ENCODE results near the gene PHKB. TPM values are rescaled to one million over a fixed set of nuclear protein-coding genes. Genes with fewer than 3 reads are reported as not detected.

PHKB gene
- total and polyA plus RNA-seq, 2 experiments from 2014 or later: 31.3 to 52.0 TPM

DNA sequence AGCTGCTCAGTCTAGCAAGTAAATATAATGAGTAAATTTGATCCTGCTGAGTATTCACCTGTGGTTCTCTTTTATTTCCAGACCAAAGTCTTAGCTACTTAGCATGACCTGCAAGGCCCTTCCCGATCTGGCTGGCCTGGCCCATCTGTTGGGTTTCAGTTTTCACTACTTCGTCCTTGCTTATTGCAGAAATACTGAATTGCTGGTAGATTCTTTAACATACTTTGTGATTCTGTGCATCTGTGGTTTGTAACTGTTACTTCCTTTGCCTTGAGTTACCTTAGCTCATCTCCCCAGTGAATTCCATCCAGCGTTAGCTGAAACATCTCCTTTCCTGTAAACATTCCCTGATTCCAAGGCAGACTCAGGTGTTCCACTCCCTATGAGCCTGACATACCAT, 131.1 kb downstream of the PHKB start:
- Histone ChIP-seq H3K9me2 (ENCODE audit: insufficient read depth) (no peaks in the 10 kb centered on the region), H4K20me1 (ENCODE audit: insufficient read depth) (no peaks in the 10 kb centered on the region), H3K4me3 (no peak overlapping the region), H3K9ac (no peak overlapping the region), H3K27ac (no peak overlapping the region), H3K36me3 (ENCODE audit: low read depth) (peaks cover 9% of the 10 kb centered on the region; the same call in 1 of the 2 replicates), H3K27me3 (replicated peaks; ENCODE audit: insufficient read depth) (no peaks in the 10 kb centered on the region), H2AFZ (no peak overlapping the region), H3K4me2 (ENCODE audit: unreplicated experiment) (no peak overlapping the region), H3K4me1 (ENCODE audit: insufficient read depth) (no peaks in the 10 kb centered on the region), H3F3A (ENCODE audit: insufficient read depth) (no peaks in the 10 kb centered on the region), H3K9me3 (ENCODE audit: low read depth) (no peaks in the 10 kb centered on the region), H3K79me2 (ENCODE audit: insufficient read depth) (no peaks in the 10 kb centered on the region)
- no peak for TF ChIP-seq EZH2 (IDR thresholded peaks at IDR 0.05; ENCODE audit: insufficient read depth, poor library complexity, severe bottlenecking)
- TF ChIP-seq EZH2phosphoT487 (IDR thresholded peaks at IDR 0.05; ENCODE audit: insufficient read depth, low read depth): no peak
- no peak for DNase-seq
- in situ Hi-C loops (cut with MboI): no loop called here
- WGBS, 2 experiments (ENCODE audit: low coverage in 1 of 2, low lambda C conversion rate in 2 of 2, missing lambda C conversion rate in 2 of 2): 83 to 85% methylated on average over 3 of the region's 3 CpGs

DNA sequence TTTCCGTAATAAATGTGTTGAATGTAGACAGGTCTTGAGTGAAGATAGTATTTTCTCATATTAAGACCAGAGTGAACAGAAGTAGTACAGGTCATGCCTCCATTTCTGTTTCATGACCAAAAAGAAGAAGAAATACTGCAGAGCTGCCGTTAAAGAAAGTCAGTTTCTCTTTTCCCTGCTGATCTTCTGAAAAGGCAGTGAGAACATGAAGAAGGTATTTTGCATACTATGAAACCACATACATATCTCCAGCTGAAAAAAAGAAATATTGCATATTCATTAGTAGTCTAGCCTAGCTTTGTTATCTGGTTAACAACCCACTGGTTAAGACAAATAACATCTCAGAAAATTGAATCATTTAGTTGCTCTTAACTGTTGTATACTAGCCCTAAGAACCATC, 138.4 kb downstream of the PHKB start:
- WGBS, 2 experiments (ENCODE audit: low coverage in 1 of 2, low lambda C conversion rate in 2 of 2, missing lambda C conversion rate in 2 of 2): 98 to 100% methylated on average over 2 of the region's 2 CpGs
- Histone ChIP-seq H4K20me1 (ENCODE audit: insufficient read depth) (no peaks in the 10 kb centered on the region), H3K4me2 (ENCODE audit: unreplicated experiment) (no peak overlapping the region), H3K27me3 (replicated peaks; ENCODE audit: insufficient read depth) (no peaks in the 10 kb centered on the region), H3K9ac (no peak overlapping the region), H3K36me3 (ENCODE audit: low read depth) (peaks cover 2% of the 10 kb centered on the region; the same call in 1 of the 2 replicates), H3K79me2 (ENCODE audit: insufficient read depth) (no peaks in the 10 kb centered on the region), H3K27ac (no peak overlapping the region), H3K4me3 (no peak overlapping the region), H3F3A (ENCODE audit: insufficient read depth) (no peaks in the 10 kb centered on the region), H3K4me1 (ENCODE audit: insufficient read depth) (no peaks in the 10 kb centered on the region), H3K9me3 (ENCODE audit: low read depth) (no peaks in the 10 kb centered on the region), H3K9me2 (ENCODE audit: insufficient read depth) (no peaks in the 10 kb centered on the region), H2AFZ (no peak overlapping the region)
- in situ Hi-C loops (cut with MboI): no loop called here
- no peak for DNase-seq
- TF ChIP-seq EZH2 (IDR thresholded peaks at IDR 0.05; ENCODE audit: insufficient read depth, poor library complexity, severe bottlenecking): no peak
- no peak for TF ChIP-seq EZH2phosphoT487 (IDR thresholded peaks at IDR 0.05; ENCODE audit: insufficient read depth, low read depth)

DNA sequence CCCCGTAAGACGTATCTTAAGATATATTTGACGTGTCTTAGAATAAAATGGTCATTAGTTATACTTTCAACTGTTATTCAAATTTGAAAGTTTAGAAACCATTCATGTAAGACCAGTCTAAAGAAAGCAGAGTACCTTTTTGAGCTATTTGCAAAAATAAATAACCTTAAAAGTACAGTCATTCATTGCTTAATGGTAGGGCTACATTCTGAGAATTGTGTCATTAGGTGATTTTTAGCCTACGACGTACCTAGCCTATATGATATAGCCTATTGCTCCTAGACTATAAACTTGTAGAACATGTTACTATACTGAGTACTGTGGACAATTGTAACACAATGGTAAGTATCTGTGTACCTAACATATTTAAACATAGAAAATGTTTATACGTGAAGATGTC, 139.2 kb downstream of the PHKB start:
- no peaks in the 10 kb centered on the region for H4K20me1 ChIP-seq (ENCODE audit: insufficient read depth)
- H3K27ac ChIP-seq: no peak overlapping the region
- H3K9me2 ChIP-seq (ENCODE audit: insufficient read depth): no peaks in the 10 kb centered on the region
- no peak overlapping the region for H3K9ac ChIP-seq
- TF ChIP-seq EZH2 (IDR thresholded peaks at IDR 0.05; ENCODE audit: insufficient read depth, poor library complexity, severe bottlenecking): no peak
- no peak for TF ChIP-seq EZH2phosphoT487 (IDR thresholded peaks at IDR 0.05; ENCODE audit: insufficient read depth, low read depth)
- no peak overlapping the region for H2AFZ ChIP-seq
- H3K27me3 ChIP-seq (replicated peaks; ENCODE audit: insufficient read depth): no peaks in the 10 kb centered on the region
- in situ Hi-C loops (cut with MboI): no loop called here
- no peaks in the 10 kb centered on the region for H3F3A ChIP-seq (ENCODE audit: insufficient read depth)
- no peaks in the 10 kb centered on the region for H3K4me1 ChIP-seq (ENCODE audit: insufficient read depth)
- no peak overlapping the region for H3K4me3 ChIP-seq
- H3K4me2 ChIP-seq (ENCODE audit: unreplicated experiment): no peak overlapping the region
- 98 to 99% methylated on average over 6 of the region's 6 CpGs for WGBS, 2 experiments (ENCODE audit: low coverage in 1 of 2, low lambda C conversion rate in 2 of 2, missing lambda C conversion rate in 2 of 2)
- no peaks in the 10 kb centered on the region for H3K79me2 ChIP-seq (ENCODE audit: insufficient read depth)
- no peaks in the 10 kb centered on the region for H3K9me3 ChIP-seq (ENCODE audit: low read depth)
- DNase-seq: no peak
- peaks cover 2% of the 10 kb centered on the region; the same call in 1 of the 2 replicates for H3K36me3 ChIP-seq (ENCODE audit: low read depth)

DNA sequence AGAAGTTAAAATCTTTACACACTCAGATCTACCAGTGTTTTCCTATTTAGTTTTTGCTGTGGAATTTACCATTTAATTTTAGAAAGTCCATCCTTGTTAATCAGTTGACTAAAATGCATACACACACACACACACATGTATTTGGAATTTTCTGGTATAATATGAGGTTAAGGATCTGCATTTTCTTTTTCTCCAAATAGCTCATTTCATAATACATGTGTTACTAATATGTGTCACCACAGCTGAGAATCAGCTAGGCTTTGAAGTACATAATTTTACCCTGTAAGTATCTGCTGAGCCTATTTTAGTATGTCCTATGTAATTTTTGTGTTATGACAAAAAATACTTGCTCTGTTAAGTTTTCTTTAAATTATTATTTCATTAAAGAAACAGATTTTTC, 143.2 kb downstream of the PHKB start:
- H3K27me3 ChIP-seq (replicated peaks; ENCODE audit: insufficient read depth): no peaks in the 10 kb centered on the region
- peaks cover 2% of the 10 kb centered on the region; the same call in 1 of the 2 replicates for H3K36me3 ChIP-seq (ENCODE audit: low read depth)
- in situ Hi-C loops (cut with MboI): no loop called here
- no peak overlapping the region for H3K4me2 ChIP-seq (ENCODE audit: unreplicated experiment)
- H3K27ac ChIP-seq: no peak overlapping the region
- TF ChIP-seq EZH2phosphoT487 (IDR thresholded peaks at IDR 0.05; ENCODE audit: insufficient read depth, low read depth): no peak
- no peak for TF ChIP-seq EZH2 (IDR thresholded peaks at IDR 0.05; ENCODE audit: insufficient read depth, poor library complexity, severe bottlenecking)
- H3K9ac ChIP-seq: no peak overlapping the region
- no peak overlapping the region for H3K4me3 ChIP-seq
- no peak overlapping the region for H2AFZ ChIP-seq
- H3K9me3 ChIP-seq (ENCODE audit: low read depth): no peaks in the 10 kb centered on the region
- H3K79me2 ChIP-seq (ENCODE audit: insufficient read depth): no peaks in the 10 kb centered on the region
- peak; percentile 9 for DNase-seq
- no peaks in the 10 kb centered on the region for H3K4me1 ChIP-seq (ENCODE audit: insufficient read depth)
- H4K20me1 ChIP-seq (ENCODE audit: insufficient read depth): no peaks in the 10 kb centered on the region
- no peaks in the 10 kb centered on the region for H3K9me2 ChIP-seq (ENCODE audit: insufficient read depth)
- no peaks in the 10 kb centered on the region for H3F3A ChIP-seq (ENCODE audit: insufficient read depth)

DNA sequence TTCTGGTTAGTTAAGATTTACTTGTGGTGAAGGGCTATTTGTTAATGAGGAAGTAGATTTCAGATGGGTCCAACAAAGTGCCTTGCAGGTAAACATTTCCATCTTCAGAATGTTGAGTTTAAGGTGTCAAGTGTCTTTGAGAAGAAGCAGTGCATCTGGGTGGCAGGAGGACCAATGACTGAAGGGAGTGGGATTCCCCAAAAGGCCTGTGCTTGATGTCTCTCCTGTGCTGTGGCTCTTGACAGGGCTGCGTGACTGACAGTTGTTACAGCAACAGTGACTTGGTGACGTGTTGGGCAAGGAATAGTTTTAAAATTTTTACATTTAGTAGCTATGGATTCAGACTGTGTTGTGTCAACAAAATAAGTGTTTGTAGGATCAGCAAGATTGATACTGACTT, 149.9 kb downstream of the PHKB start:
- Histone ChIP-seq H3K9ac (no peak overlapping the region), H3K9me2 (ENCODE audit: insufficient read depth) (no peaks in the 10 kb centered on the region), H3K4me1 (ENCODE audit: insufficient read depth) (no peaks in the 10 kb centered on the region), H3F3A (ENCODE audit: insufficient read depth) (no peaks in the 10 kb centered on the region), H3K36me3 (ENCODE audit: low read depth) (0 out of 2 replicates have a peak, but pooled peaks cover 8% of the 10 kb centered on the region), H3K27ac (no peak overlapping the region), H3K27me3 (replicated peaks; ENCODE audit: insufficient read depth) (no peaks in the 10 kb centered on the region), H3K79me2 (ENCODE audit: insufficient read depth) (no peaks in the 10 kb centered on the region), H4K20me1 (ENCODE audit: insufficient read depth) (no peaks in the 10 kb centered on the region), H3K4me3 (no peak overlapping the region), H2AFZ (no peak overlapping the region), H3K9me3 (ENCODE audit: low read depth) (no peaks in the 10 kb centered on the region), H3K4me2 (ENCODE audit: unreplicated experiment) (no peak overlapping the region)
- WGBS, 2 experiments (ENCODE audit: low coverage in 1 of 2, low lambda C conversion rate in 2 of 2, missing lambda C conversion rate in 2 of 2): 95 to 98% methylated on average over 2 of the region's 2 CpGs
- in situ Hi-C loops (cut with MboI): no loop called here
- no peak for DNase-seq
- TF ChIP-seq EZH2phosphoT487 (IDR thresholded peaks at IDR 0.05; ENCODE audit: insufficient read depth, low read depth): no peak
- TF ChIP-seq EZH2 (IDR thresholded peaks at IDR 0.05; ENCODE audit: insufficient read depth, poor library complexity, severe bottlenecking): no peak

All from GM23248 (cell line).